NCI-H2081 (cell line): ENCODE data around the gene MELK.
A peak's percentile ranks its signal among the peaks of the same experiment; 100 is the strongest.

Source experiments
- DNase-seq, 2 experiments: peaks; one replicate each; lab custom pipeline; 2025; lab: John Stamatoyannopoulos, UW

Gene MELK

GRCh38 chr9:36584620-36585460 is 12.1 kb downstream of the MELK start:
- no peak for DNase-seq

- no peak for DNase-seq
Measured at GRCh38 chr9:36590231-36590630, 17.5 kb downstream of the MELK start.

- DNase-seq = no peak
Measured at GRCh38 chr9:36592801-36593583, 20.3 kb downstream of the MELK start.

GRCh38 chr9:36594213-36594612 is 21.5 kb downstream of the MELK start:
- no peak for DNase-seq

- DNase-seq = no peak
Measured at GRCh38 chr9:36597412-36598178, 24.9 kb downstream of the MELK start.

GRCh38 chr9:36598273-36598672 is 25.6 kb downstream of the MELK start:
- DNase-seq = no peak

GRCh38 chr9:36603006-36603405 is 30.3 kb downstream of the MELK start:
- DNase-seq = no peak

GRCh38 chr9:36609306-36609705 is 36.6 kb downstream of the MELK start:
- no peak for DNase-seq

- DNase-seq = no peak
Measured at GRCh38 chr9:36622121-36622520, 49.4 kb downstream of the MELK start.

GRCh38 chr9:36623280-36623679 is 50.6 kb downstream of the MELK start:
- DNase-seq = no peak

- DNase-seq = no peak
Measured at GRCh38 chr9:36625006-36625615, 52.4 kb downstream of the MELK start.

GRCh38 chr9:36632892-36633291 is 60.2 kb downstream of the MELK start:
- peak; percentile 15 to 37 for DNase-seq

GRCh38 chr9:36637491-36638270 is 65.0 kb downstream of the MELK start:
- no peak for DNase-seq

- no peak for DNase-seq
Measured at GRCh38 chr9:36640771-36641381, 68.2 kb downstream of the MELK start.

- no peak for DNase-seq
Measured at GRCh38 chr9:36642817-36643216, 70.1 kb downstream of the MELK start.

GRCh38 chr9:36656842-36657241 is 84.1 kb downstream of the MELK start:
- DNase-seq = no peak

- no peak for DNase-seq
Measured at GRCh38 chr9:36659500-36659899, 86.8 kb downstream of the MELK start.

- DNase-seq = no peak
Measured at GRCh38 chr9:36664806-36665205, 92.1 kb downstream of the MELK start.

- DNase-seq = no peak
Measured at GRCh38 chr9:36665387-36665786, 92.7 kb downstream of the MELK start.

GRCh38 chr9:36665921-36666431 is 93.3 kb downstream of the MELK start:
- no peak for DNase-seq

- DNase-seq = no peak
Measured at GRCh38 chr9:36671561-36671960, 98.9 kb downstream of the MELK start.
